K562 (cell line): ENCODE measurements around the gene AP4S1. TPM values are rescaled to one million over a fixed set of nuclear protein-coding genes. Genes with fewer than 3 reads are reported as not detected.

ENCODE experiments used
- ATAC-seq: fragments of 200-7000 bp; cut with Tn5 transposase; 3 replicates; pipeline ENCODE4 v1.9.1; 2020; ENCODE audit warnings: moderate library complexity
- BruUV-seq: library from RNA; stranded (reverse); fragments of 400-500 nt; replicated peaks from 2 replicates; lab custom pipeline; 2021; lab: Mats Ljungman, UMichigan
- CTCF ChIA-PET: fragments of 300-600 bp; formaldehyde crosslinking; extraction: SDS; loops from one replicate; lab custom pipeline; 2021; ENCODE audit warnings: low intra/inter-chr PET ratio; lab: Yijun Ruan, JAX
- POLR2A ChIA-PET: fragments of 300-600, 350-650 bp; sonication (Branson Sonifier 250); formaldehyde crosslinking; extraction: SDS; loops from one replicate; lab custom pipeline; 2021; ENCODE audit warnings: antibody characterized with exemption, inconsistent platforms; lab: Yijun Ruan, JAX
- DNase-seq, 4 experiments: peaks; one replicate each; pipeline versions ENCODE4 v3.0.0 to v3.0.0-alpha.2; 2011 to 2018; ENCODE audit warnings: low spot score in 3 of 4, mixed read lengths in 3 of 4; ENCODE audit errors: extremely low read depth in 1 of 4
- FAIRE-seq: peaks from 2 replicates; lab custom pipeline; 2011; peaks lifted over from hg19 to GRCh38; lab: Jason Lieb, UNC
- H2AFZ ChIP-seq: 2 replicates; pipeline ENCODE4 v1.6.0; 2011; ENCODE audit warnings: low read depth, low read length, control low read depth, inconsistent platforms
- H3K27ac ChIP-seq: fragments of 200-600 bp; 3 replicates; pipeline ENCODE4 v1.8.0; 2011; ENCODE audit warnings: low read depth, mild to moderate bottlenecking, control low read depth, inconsistent platforms, low read length, moderate library complexity, mixed read lengths; ENCODE audit errors: extremely low read depth
- H3K27me3 ChIP-seq, 2 experiments: fragments of 300-600 bp in 1 of 2; 2 replicates in 1 of 2; 3 replicates in 1 of 2; pipeline versions ENCODE4 v1.6.0 to v1.8.0; 2011; ENCODE audit warnings: inconsistent platforms in 2 of 2, low read length in 2 of 2, mild to moderate bottlenecking in 1 of 2, mixed read lengths in 1 of 2, moderate library complexity in 1 of 2; ENCODE audit not compliant: control insufficient read depth in 2 of 2, insufficient read depth in 2 of 2
- H3K36me3 ChIP-seq: fragments of 300-600 bp; 3 replicates; pipeline ENCODE4 v1.8.0; 2011; ENCODE audit warnings: mild to moderate bottlenecking, low read length, inconsistent platforms; ENCODE audit not compliant: control insufficient read depth, insufficient read depth
- H3K4me1 ChIP-seq, 2 experiments: fragments of 200-600 bp in 1 of 2; replicated peaks in 1 of 2; 2 replicates in 1 of 2; 3 replicates in 1 of 2; pipeline versions ENCODE4 v1.5.1 to v1.8.0; 2011; ENCODE audit warnings: inconsistent platforms in 2 of 2, low read length in 2 of 2, mild to moderate bottlenecking in 1 of 2, mixed read lengths in 1 of 2, moderate library complexity in 1 of 2; ENCODE audit not compliant: control insufficient read depth in 2 of 2, insufficient read depth in 2 of 2
- H3K4me2 ChIP-seq: 2 replicates; pipeline ENCODE4 v1.6.1; 2011; ENCODE audit warnings: low read length, control low read depth, inconsistent platforms, mixed read lengths; ENCODE audit not compliant: insufficient read depth
- H3K4me3 ChIP-seq: fragments of 200-600 bp; sonication (generic), shearing (Covaris generic); 2 replicates; pipeline ENCODE4 v1.5.1; 2016; ENCODE audit warnings: control low read depth, inconsistent platforms
- H3K79me2 ChIP-seq: fragments of 200-600 bp; 3 replicates; pipeline ENCODE4 v1.8.0; 2011; ENCODE audit warnings: low read length, inconsistent platforms; ENCODE audit not compliant: control insufficient read depth, insufficient read depth
- H3K9ac ChIP-seq, 2 experiments: 2 replicates each; pipeline versions ENCODE4 v1.6.0 to v1.6.1; 2011; ENCODE audit warnings: low read depth in 2 of 2, low read length in 2 of 2, control low read depth in 1 of 2, inconsistent platforms in 1 of 2, mild to moderate bottlenecking in 1 of 2, mixed read lengths in 1 of 2; ENCODE audit not compliant: insufficient read depth in 1 of 2
- H3K9me1 ChIP-seq: one replicate; pipeline ENCODE4 v1.6.0; 2011; ENCODE audit warnings: inconsistent platforms, mild to moderate bottlenecking, low read length, moderate library complexity; ENCODE audit not compliant: control insufficient read depth, insufficient read depth
- H3K9me3 ChIP-seq: replicated peaks from 2 replicates; pipeline ENCODE4 v1.5.1; 2011; ENCODE audit warnings: low read depth, low read length, inconsistent platforms; ENCODE audit not compliant: control insufficient read depth, insufficient read depth
- H4K20me1 ChIP-seq: replicated peaks from 2 replicates; pipeline ENCODE4 v1.6.1; 2011; ENCODE audit warnings: low read length, inconsistent platforms, mixed read lengths; ENCODE audit not compliant: control insufficient read depth, insufficient read depth
- CHCHD3 ChIP-seq: fragments of 250-450 bp; sonication (Bioruptor Pico); IDR thresholded peaks from 2 replicates; pipeline ENCODE4 v2.1.2; 2022; ENCODE audit warnings: mild to moderate bottlenecking
- HDAC8 ChIP-seq: fragments of 450-650 bp; IDR thresholded peaks from 2 replicates; pipeline ENCODE4 v1.6.1; 2016; ENCODE audit warnings: mild to moderate bottlenecking, missing genetic modification characterization, moderate library complexity, missing compliant biosample characterization
- KDM5B ChIP-seq: fragments of 200-600 bp; sonication (generic); IDR thresholded peaks from 2 replicates; pipeline ENCODE4 v1.6.1; 2012; ENCODE audit warnings: low read depth, mild to moderate bottlenecking, moderate library complexity, low read length, control low read depth, inconsistent platforms; ENCODE audit not compliant: insufficient replicate concordance
- MTA2 ChIP-seq: fragments of 450-650 bp; IDR thresholded peaks from 2 replicates; pipeline ENCODE4 v1.6.1; 2016; ENCODE audit warnings: low read depth
- MTF1 ChIP-seq: fragments of 250-450 bp; sonication (Bioruptor Pico); IDR thresholded peaks from 2 replicates; pipeline ENCODE4 v1.9.0; 2021; ENCODE audit warnings: moderate library complexity, mild to moderate bottlenecking, inconsistent platforms, borderline replicate concordance
- MYNN ChIP-seq, 2 experiments: sonication (generic); formaldehyde crosslinking in 1 of 2; IDR thresholded peaks; 2 replicates each; pipeline versions ENCODE4 v1.5.0 to v1.6.1; 2016 to 2020; ENCODE audit warnings: antibody characterized with exemption in 1 of 2, missing genetic modification reagents in 1 of 2
- NCOA2 ChIP-seq, 2 experiments: fragments of 450-650 bp; IDR thresholded peaks; 2 replicates each; pipeline ENCODE4 v1.6.1; 2018; ENCODE audit warnings: mild to moderate bottlenecking in 2 of 2, moderate library complexity in 1 of 2; ENCODE audit not compliant: partially characterized antibody in 2 of 2
- NR1H2 ChIP-seq: sonication (generic); formaldehyde crosslinking; IDR thresholded peaks from 2 replicates; pipeline ENCODE4 v1.4.0; 2020; ENCODE audit warnings: mild to moderate bottlenecking, missing genetic modification reagents
- SNRNP70 ChIP-seq: fragments of 200-400 bp; formaldehyde crosslinking; optimal IDR thresholded peaks from 2 replicates; pipeline ENCODE3; 2017; ENCODE audit warnings: low read depth, low read length
- STAG1 ChIP-seq: sonication (generic); formaldehyde crosslinking; IDR thresholded peaks from 2 replicates; pipeline ENCODE4 v1.5.0; 2020; ENCODE audit warnings: missing genetic modification reagents, borderline replicate concordance
- STAT5B ChIP-seq: fragments of 250-450 bp; sonication (Bioruptor Pico); IDR thresholded peaks from 2 replicates; pipeline ENCODE4 v1.8.0; 2021; ENCODE audit warnings: mild to moderate bottlenecking, inconsistent platforms
- ZNF23 ChIP-seq: fragments of 250-450 bp; sonication (Bioruptor Pico); IDR thresholded peaks from 2 replicates; pipeline ENCODE4 v1.4.0; 2020; ENCODE audit warnings: mild to moderate bottlenecking
- ZNF699 ChIP-seq: fragments of 250-450 bp; sonication (Bioruptor Pico); IDR thresholded peaks from 2 replicates; pipeline ENCODE4 v1.8.0; 2021; ENCODE audit warnings: mild to moderate bottlenecking, moderate library complexity; ENCODE audit not compliant: insufficient replicate concordance
- ZZZ3 ChIP-seq: fragments of 450-650 bp; IDR thresholded peaks from 2 replicates; pipeline ENCODE4 v1.6.1; 2016; ENCODE audit warnings: antibody characterized with exemption, mild to moderate bottlenecking, moderate library complexity
- WGBS: fragments of 100-300 bp; shearing (Covaris generic); methylation state at CpG from one replicate; pipeline ENCODE4 v1.1.6; 2016; ENCODE audit warnings: low coverage, mixed read lengths; ENCODE audit not compliant: insufficient coverage; ENCODE audit errors: missing lambda C conversion rate; 5-methylcytosine and 5-hydroxymethylcytosine counted together
- in situ Hi-C: fragments of 300-500 bp; cut with MboI; formaldehyde crosslinking; loops from 4 replicates; pipeline ENCODE4 v1.15.0; 2018; ENCODE audit warnings: inconsistent platforms, mixed read lengths
- intact Hi-C: fragments of 100-400 bp; cut with micrococcal nuclease; formaldehyde crosslinking; loops from 2 replicates; pipeline ENCODE4 v1.14.2; 2022
- polyA plus RNA-seq, 8 experiments: library from polyadenylated mRNA; depleted of rRNA in 4 of 8; stranded (reverse) in 5 of 8; unstranded in 3 of 8; fragments of >200 nt; fragmentation: Nextera tagmentation in 2 of 8; fragmentation: Illumina TruSeq in 1 of 8; extraction: Ambion mirVana in 2 of 8; extraction: Trizol in 1 of 8; gene quantifications; 2 replicates each; pipeline versions ENCODE4 v1.2.1 to v1.2.3, GENCODE V29; 2011 to 2014; ENCODE audit warnings: inconsistent platforms in 1 of 8, missing spikeins in 1 of 8
- total RNA-seq, 7 experiments: library from RNA; depleted of rRNA in 6 of 7; stranded (reverse); fragments of >200 nt in 6 of 7; fragmentation: Illumina TruSeq in 2 of 7; extraction: Trizol in 2 of 7; gene quantifications; 2 replicates each; pipeline versions ENCODE4 v1.2.1 to v1.2.3, GENCODE V29; 2011 to 2021; ENCODE audit warnings: low replicate concordance in 1 of 7
- TF ChIP-seq, protein P1 (sequence below): fragments of 250-450 bp; sonication (Bioruptor Pico); IDR thresholded peaks from 2 replicates; pipeline ENCODE4 v1.8.0; 2022; ENCODE audit warnings: moderate library complexity, mild to moderate bottlenecking, inconsistent platforms
- TF ChIP-seq, protein P2 (sequence below): sonication (generic); formaldehyde crosslinking; IDR thresholded peaks from 2 replicates; pipeline ENCODE4 v1.8.1; 2023; ENCODE audit warnings: mild to moderate bottlenecking, missing genetic modification reagents
- TF ChIP-seq, protein P3 (sequence below): fragments of 450-650 bp; IDR thresholded peaks from 2 replicates; pipeline ENCODE4 v1.6.1; 2017; ENCODE audit warnings: mild to moderate bottlenecking, moderate library complexity

Gene AP4S1
- total and polyA plus RNA-seq, 9 of the 15 experiments (the other 6 are each of a cell fraction or from before 2014, with no cell fraction given) = 3.7 to 7.8 (median 5.9) TPM

DNA sequence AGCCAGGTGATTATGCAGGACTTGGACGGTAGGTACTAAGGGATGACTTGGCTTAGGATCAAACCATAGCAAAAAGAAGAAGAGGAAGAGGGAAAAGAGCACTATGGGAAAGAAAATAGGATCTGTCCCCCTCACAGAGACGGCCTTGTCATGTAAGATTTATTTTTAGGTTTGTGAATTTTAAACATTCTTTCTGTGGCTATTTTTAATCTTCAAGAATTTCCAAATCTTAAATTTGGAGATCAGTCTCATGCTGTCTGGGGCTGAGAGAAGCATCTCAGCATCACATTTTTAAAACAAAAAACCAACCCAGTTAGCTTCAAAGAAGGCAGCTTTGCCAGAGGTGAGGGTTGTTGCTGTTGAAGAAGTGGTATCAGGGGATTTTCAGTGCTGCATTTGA lies 53.3 kb downstream of the AP4S1 start:
- 17% methylated on average over 2 of the region's 2 CpGs for WGBS
- in situ Hi-C loops = no loop called here
- no TSS peak for BruUV-seq

More for the DNA sequence above, 53.3 kb downstream of the AP4S1 start:
- Histone ChIP-seq H3K9me1 (no peaks in the 10 kb centered on the region), H3K4me3 (no peak overlapping the region), H3K4me2 (no peak overlapping the region), H3K9me3 (no peaks in the 10 kb centered on the region), H3K4me1 (peaks cover 0 to 6% of the 10 kb centered on the region in 2 experiments; a peak in 3 of 5 replicates), H3K36me3 (no peaks in the 10 kb centered on the region; the same call in 2 of the 3 replicates), H3K27ac (no peak overlapping the region), H3K79me2 (no peaks in the 10 kb centered on the region), H4K20me1 (no peaks in the 10 kb centered on the region), H3K9ac (no peak overlapping the region), H3K27me3 (no peaks in the 10 kb centered on the region), H2AFZ (no peak overlapping the region)
- TF ChIP-seq MTF1 (CRISPR knock-in tag) (no peak), SNRNP70 (no peak), STAT5B (CRISPR knock-in tag) (no peak), MTA2 (no peak), KDM5B (no peak), ZZZ3 (no peak), MYNN (IDR thresholded peaks at IDR 0.05) (no peak), MYNN (CRISPR knock-in tag; IDR thresholded peaks at IDR 0.05) (no peak), ZNF23 (CRISPR knock-in tag) (no peak), HDAC8 (tag) (no peak), STAG1 (no peak), CHCHD3 (no peak), NCOA2 (IDR thresholded peaks at IDR 0.05; ENCODE audit: partially characterized antibody in 2 of 2) (no peak), ZNF699 (CRISPR knock-in tag) (no peak), NR1H2 (no peak)
- TF ChIP-seq, protein P1, sequence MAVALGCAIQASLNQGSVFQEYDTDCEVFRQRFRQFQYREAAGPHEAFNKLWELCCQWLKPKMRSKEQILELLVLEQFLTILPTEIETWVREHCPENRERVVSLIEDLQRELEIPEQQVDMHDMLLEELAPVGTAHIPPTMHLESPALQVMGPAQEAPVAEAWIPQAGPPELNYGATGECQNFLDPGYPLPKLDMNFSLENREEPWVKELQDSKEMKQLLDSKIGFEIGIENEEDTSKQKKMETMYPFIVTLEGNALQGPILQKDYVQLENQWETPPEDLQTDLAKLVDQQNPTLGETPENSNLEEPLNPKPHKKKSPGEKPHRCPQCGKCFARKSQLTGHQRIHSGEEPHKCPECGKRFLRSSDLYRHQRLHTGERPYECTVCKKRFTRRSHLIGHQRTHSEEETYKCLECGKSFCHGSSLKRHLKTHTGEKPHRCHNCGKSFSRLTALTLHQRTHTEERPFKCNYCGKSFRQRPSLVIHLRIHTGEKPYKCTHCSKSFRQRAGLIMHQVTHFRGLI = no peak
- TF ChIP-seq, protein P2, sequence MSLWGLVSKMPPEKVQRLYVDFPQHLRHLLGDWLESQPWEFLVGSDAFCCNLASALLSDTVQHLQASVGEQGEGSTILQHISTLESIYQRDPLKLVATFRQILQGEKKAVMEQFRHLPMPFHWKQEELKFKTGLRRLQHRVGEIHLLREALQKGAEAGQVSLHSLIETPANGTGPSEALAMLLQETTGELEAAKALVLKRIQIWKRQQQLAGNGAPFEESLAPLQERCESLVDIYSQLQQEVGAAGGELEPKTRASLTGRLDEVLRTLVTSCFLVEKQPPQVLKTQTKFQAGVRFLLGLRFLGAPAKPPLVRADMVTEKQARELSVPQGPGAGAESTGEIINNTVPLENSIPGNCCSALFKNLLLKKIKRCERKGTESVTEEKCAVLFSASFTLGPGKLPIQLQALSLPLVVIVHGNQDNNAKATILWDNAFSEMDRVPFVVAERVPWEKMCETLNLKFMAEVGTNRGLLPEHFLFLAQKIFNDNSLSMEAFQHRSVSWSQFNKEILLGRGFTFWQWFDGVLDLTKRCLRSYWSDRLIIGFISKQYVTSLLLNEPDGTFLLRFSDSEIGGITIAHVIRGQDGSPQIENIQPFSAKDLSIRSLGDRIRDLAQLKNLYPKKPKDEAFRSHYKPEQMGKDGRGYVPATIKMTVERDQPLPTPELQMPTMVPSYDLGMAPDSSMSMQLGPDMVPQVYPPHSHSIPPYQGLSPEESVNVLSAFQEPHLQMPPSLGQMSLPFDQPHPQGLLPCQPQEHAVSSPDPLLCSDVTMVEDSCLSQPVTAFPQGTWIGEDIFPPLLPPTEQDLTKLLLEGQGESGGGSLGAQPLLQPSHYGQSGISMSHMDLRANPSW (CRISPR knock-in tag) = no peak
- TF ChIP-seq, protein P3, sequence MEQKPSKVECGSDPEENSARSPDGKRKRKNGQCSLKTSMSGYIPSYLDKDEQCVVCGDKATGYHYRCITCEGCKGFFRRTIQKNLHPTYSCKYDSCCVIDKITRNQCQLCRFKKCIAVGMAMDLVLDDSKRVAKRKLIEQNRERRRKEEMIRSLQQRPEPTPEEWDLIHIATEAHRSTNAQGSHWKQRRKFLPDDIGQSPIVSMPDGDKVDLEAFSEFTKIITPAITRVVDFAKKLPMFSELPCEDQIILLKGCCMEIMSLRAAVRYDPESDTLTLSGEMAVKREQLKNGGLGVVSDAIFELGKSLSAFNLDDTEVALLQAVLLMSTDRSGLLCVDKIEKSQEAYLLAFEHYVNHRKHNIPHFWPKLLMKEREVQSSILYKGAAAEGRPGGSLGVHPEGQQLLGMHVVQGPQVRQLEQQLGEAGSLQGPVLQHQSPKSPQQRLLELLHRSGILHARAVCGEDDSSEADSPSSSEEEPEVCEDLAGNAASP = no peak
- ChIA-PET CTCF (no interaction called here), POLR2A (no interaction called here)
- ATAC-seq (no peak), FAIRE-seq (no peak), DNase-seq (no peak)
- intact Hi-C loops = no loop called here
